Measurements from ENCODE around the gene ARHGAP42. TPM values are rescaled to one million over a fixed set of nuclear protein-coding genes. Genes with fewer than 3 reads are reported as not detected.

ARHGAP42 gene
- total RNA-seq, 2 experiments from 2014 or later, result 0.05 to 0.10 TPM

DNA sequence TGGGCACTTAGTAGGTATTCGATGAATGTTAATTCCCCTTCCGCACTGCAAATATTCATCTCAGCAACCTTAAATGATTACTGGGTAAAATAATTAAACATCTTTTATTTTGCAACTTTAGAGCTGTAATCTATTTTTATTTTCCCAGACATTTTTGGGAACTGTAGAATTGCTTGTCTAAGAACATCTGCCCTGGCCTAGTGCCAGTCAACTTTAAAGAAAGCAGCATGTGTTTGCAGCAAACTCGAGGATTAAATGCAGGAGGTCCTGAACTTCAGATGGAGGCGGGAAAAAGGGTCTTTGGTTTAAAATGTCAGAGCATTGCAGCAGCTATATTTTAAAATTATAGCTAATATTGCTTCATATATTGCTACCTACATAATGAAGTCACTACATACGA lies 252.5 kb downstream of the ARHGAP42 start:
- no peaks in the 10 kb centered on the region for H3K27me3 Mint-ChIP-seq
- no peaks in the 10 kb centered on the region for H3K9me3 Mint-ChIP-seq
- H3K4me3 Mint-ChIP-seq, result no peak overlapping the region
- ChIA-PET CTCF (no interaction called here), POLR2A (interaction anchor here (0.6 kb wide), 1 partner anchor 114 kb away, joined by 4 read pairs; no protein-coding TSS in a partner anchor)
- H3K36me3 Mint-ChIP-seq (ENCODE audit: low read depth), result no peaks in the 10 kb centered on the region
- DNase-seq, result no peak
- H3K4me1 Mint-ChIP-seq, result no peaks in the 10 kb centered on the region
- no peak overlapping the region for H3K27ac Mint-ChIP-seq

DNA sequence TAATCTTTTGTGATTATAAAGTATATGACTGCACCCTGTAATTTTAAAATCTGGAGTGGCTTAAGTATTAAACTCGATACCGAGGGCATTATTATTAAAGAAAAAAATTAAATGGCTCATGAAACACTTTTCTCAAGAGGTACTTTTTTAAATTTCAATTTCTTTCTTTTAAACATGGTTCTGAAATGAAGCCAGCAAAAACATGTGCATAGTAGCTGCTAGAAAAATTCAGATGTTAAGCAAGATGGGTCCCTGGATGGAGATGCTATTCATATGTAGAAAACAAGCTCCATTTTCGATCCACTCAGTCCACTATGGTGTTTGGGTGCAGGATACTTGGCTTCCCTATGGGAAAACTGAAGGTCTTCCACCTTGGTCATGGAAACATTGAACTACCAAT lies 253.0 kb downstream of the ARHGAP42 start:
- Mint-ChIP-seq H3K4me1 (no peaks in the 10 kb centered on the region), H3K4me3 (no peak overlapping the region), H3K9me3 (no peaks in the 10 kb centered on the region), H3K36me3 (ENCODE audit: low read depth) (no peaks in the 10 kb centered on the region), H3K27me3 (no peaks in the 10 kb centered on the region), H3K27ac (no peak overlapping the region)
- DNase-seq, result no peak
- CTCF ChIA-PET, result no interaction called here
- POLR2A ChIA-PET, result interaction anchor here (0.6 kb wide), 1 partner anchor 114 kb away, joined by 4 read pairs; no protein-coding TSS in a partner anchor

GRCh38 chr11:100941033-100941432 lies 253.9 kb downstream of the ARHGAP42 start:
- Mint-ChIP-seq H3K27ac (no peak overlapping the region), H3K4me1 (no peaks in the 10 kb centered on the region), H3K4me3 (no peak overlapping the region), H3K27me3 (no peaks in the 10 kb centered on the region), H3K9me3 (no peaks in the 10 kb centered on the region), H3K36me3 (ENCODE audit: low read depth) (no peaks in the 10 kb centered on the region)
- DNase-seq, result no peak
- POLR2A ChIA-PET, result no interaction called here
- CTCF ChIA-PET, result no interaction called here

DNA sequence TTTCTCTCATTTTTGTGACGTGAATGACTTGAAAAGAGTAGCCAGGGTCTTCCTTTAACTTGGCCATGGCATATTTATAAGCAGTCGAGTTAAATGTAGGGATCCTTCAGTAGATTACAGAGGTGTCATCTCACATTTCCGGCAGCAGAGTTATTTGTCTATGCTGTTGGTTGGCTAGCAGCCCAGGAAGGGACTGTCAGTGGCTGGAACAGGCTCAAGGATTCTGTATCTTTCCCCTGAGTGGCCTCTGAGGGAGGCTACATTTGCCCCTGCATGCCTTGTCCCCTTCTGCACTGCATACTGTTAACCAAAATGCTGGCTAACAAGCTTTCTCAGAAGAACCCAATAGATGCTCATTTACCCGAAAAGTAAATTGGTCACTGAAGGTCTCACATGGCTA lies 254.9 kb downstream of the ARHGAP42 start:
- Mint-ChIP-seq H3K4me3 (no peak overlapping the region), H3K27ac (no peak overlapping the region), H3K4me1 (no peaks in the 10 kb centered on the region), H3K36me3 (ENCODE audit: low read depth) (no peaks in the 10 kb centered on the region), H3K9me3 (no peaks in the 10 kb centered on the region), H3K27me3 (no peaks in the 10 kb centered on the region)
- DNase-seq, result no peak
- ChIA-PET CTCF (no interaction called here), POLR2A (no interaction called here)

- POLR2A ChIA-PET, result no interaction called here
- Mint-ChIP-seq H3K27ac (no peak overlapping the region), H3K9me3 (no peaks in the 10 kb centered on the region), H3K4me3 (no peak overlapping the region), H3K27me3 (no peaks in the 10 kb centered on the region), H3K36me3 (ENCODE audit: low read depth) (no peaks in the 10 kb centered on the region), H3K4me1 (no peaks in the 10 kb centered on the region)
- DNase-seq, result no peak
- CTCF ChIA-PET, result no interaction called here
Measured at GRCh38 chr11:100948936-100949335, 261.8 kb downstream of the ARHGAP42 start.

DNA sequence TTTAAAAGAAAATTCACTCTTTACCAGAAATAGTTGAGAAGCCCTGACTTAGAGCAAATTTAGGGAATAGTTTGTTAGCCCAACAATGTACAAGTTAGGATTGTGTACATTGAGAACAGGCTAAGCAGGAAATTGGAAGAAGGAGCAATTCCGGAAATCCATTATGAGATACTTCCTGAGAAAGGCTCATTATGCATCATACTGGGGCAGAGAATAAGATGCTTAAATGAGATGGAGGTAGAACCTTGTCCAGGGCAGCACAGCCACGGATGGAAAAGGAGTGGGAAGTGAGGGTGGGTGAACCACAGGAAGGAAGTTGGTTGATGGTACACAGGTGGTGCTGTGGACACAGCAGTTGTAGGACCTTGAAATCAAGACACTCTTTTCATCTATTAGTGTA lies 262.4 kb downstream of the ARHGAP42 start:
- no peaks in the 10 kb centered on the region for H3K36me3 Mint-ChIP-seq (ENCODE audit: low read depth)
- ChIA-PET CTCF (no interaction called here), POLR2A (no interaction called here)

DNA sequence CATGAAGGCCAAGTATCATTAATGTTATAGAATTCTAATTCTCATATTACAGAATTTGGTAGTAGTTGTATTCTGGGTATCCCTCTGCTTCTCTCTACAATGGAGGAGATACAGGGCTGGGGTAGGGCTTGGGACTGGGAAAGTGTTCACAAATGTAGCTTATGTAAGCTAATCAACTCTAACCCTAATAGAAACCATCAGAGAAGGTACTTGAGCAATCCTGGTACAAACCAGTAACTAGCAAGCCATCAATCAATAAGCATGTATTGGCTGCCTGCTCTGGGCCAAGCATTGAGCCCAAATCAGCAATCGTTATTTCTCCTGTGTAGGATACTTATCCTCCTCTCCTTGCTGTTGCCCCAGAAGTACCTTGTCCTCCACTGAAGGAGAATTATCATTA lies 268.2 kb downstream of the ARHGAP42 start:
- Mint-ChIP-seq H3K36me3 (ENCODE audit: low read depth) (no peaks in the 10 kb centered on the region), H3K27ac (no peak overlapping the region), H3K4me1 (no peaks in the 10 kb centered on the region), H3K9me3 (no peaks in the 10 kb centered on the region), H3K27me3 (no peaks in the 10 kb centered on the region), H3K4me3 (no peak overlapping the region)
- CTCF ChIA-PET, result no interaction called here
- no peak for DNase-seq
- POLR2A ChIA-PET, result no interaction called here

More for the DNA sequence above, 262.4 kb downstream of the ARHGAP42 start:
- no peak for DNase-seq
- H3K27ac Mint-ChIP-seq, result no peak overlapping the region
- no peak overlapping the region for H3K4me3 Mint-ChIP-seq
- H3K4me1 Mint-ChIP-seq, result no peaks in the 10 kb centered on the region
- H3K9me3 Mint-ChIP-seq, result no peaks in the 10 kb centered on the region
- H3K27me3 Mint-ChIP-seq, result no peaks in the 10 kb centered on the region

DNA sequence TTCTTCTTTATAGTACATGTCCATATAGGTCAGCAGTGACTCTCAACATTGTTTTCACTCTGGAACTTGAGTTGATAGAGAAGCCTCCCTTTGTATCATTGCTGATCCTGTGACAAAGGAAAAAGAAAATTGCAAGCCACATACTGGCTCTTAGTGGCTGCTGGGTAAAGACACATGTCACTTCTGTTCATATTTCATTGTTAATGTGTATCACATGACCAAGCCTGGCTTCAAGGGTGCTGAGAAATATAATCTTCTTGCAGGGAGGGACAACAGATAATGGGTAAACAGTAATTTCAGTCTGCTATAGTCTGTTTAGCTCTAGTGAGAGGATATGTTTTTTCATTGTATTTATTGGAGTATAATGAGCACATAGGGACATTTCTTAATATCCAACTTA lies 269.3 kb downstream of the ARHGAP42 start:
- H3K27ac Mint-ChIP-seq, result no peak overlapping the region
- POLR2A ChIA-PET, result no interaction called here
- no peak overlapping the region for H3K4me3 Mint-ChIP-seq
- DNase-seq, result no peak
- no peaks in the 10 kb centered on the region for H3K27me3 Mint-ChIP-seq
- CTCF ChIA-PET, result no interaction called here
- no peaks in the 10 kb centered on the region for H3K36me3 Mint-ChIP-seq (ENCODE audit: low read depth)
- no peaks in the 10 kb centered on the region for H3K4me1 Mint-ChIP-seq
- H3K9me3 Mint-ChIP-seq, result no peaks in the 10 kb centered on the region

- ChIA-PET POLR2A (interaction anchor here (0.6 kb wide), 1 partner anchor 543 kb away, joined by 3 read pairs; no protein-coding TSS in a partner anchor), CTCF (no interaction called here)
- no peak overlapping the region for H3K4me3 Mint-ChIP-seq
Measured at GRCh38 chr11:100957499-100957898, 270.4 kb downstream of the ARHGAP42 start.

GRCh38 chr11:100961633-100962032 lies 274.5 kb downstream of the ARHGAP42 start:
- CTCF ChIA-PET, result no interaction called here
- no peaks in the 10 kb centered on the region for H3K9me3 Mint-ChIP-seq
- DNase-seq, result no peak
- no peak overlapping the region for H3K27ac Mint-ChIP-seq
- H3K4me3 Mint-ChIP-seq, result no peak overlapping the region
- no peaks in the 10 kb centered on the region for H3K27me3 Mint-ChIP-seq
- POLR2A ChIA-PET, result no interaction called here
- H3K4me1 Mint-ChIP-seq, result no peaks in the 10 kb centered on the region
- H3K36me3 Mint-ChIP-seq (ENCODE audit: low read depth), result no peaks in the 10 kb centered on the region

More at GRCh38 chr11:100957499-100957898, 270.4 kb downstream of the ARHGAP42 start:
- Mint-ChIP-seq H3K27me3 (no peaks in the 10 kb centered on the region), H3K27ac (no peak overlapping the region), H3K4me1 (no peaks in the 10 kb centered on the region), H3K36me3 (ENCODE audit: low read depth) (no peaks in the 10 kb centered on the region), H3K9me3 (no peaks in the 10 kb centered on the region)
- DNase-seq, result no peak

GRCh38 chr11:100963375-100963774 lies 276.3 kb downstream of the ARHGAP42 start:
- Mint-ChIP-seq H3K9me3 (no peaks in the 10 kb centered on the region), H3K4me1 (no peaks in the 10 kb centered on the region), H3K27me3 (no peaks in the 10 kb centered on the region), H3K4me3 (no peak overlapping the region), H3K27ac (no peak overlapping the region), H3K36me3 (ENCODE audit: low read depth) (no peaks in the 10 kb centered on the region)
- no peak for DNase-seq
- ChIA-PET POLR2A (no interaction called here), CTCF (no interaction called here)

DNA sequence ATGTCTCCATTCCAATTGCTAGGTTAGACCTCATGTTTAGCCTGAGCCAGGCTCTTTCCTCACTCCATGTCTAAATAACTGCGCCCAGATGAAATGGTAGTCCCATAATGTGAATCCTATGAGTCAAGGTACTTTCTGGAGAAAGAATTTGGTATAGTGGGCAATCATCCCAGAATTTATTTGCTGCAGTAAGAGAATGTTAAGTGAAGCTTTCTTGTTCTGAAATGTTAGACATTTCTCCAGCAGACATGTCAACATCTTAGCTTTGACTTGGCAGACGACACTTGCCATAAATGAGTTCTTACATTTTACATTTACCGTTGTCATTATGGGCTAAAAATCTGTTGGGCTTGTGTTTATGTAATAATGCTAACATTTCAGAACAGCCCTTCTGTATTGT lies 277.3 kb downstream of the ARHGAP42 start:
- H3K27ac Mint-ChIP-seq, result no peak overlapping the region
- ChIA-PET POLR2A (no interaction called here), CTCF (no interaction called here)
- H3K4me3 Mint-ChIP-seq, result no peak overlapping the region
- DNase-seq, result no peak
- H3K27me3 Mint-ChIP-seq, result no peaks in the 10 kb centered on the region
- H3K4me1 Mint-ChIP-seq, result no peaks in the 10 kb centered on the region
- H3K36me3 Mint-ChIP-seq (ENCODE audit: low read depth), result no peaks in the 10 kb centered on the region
- no peaks in the 10 kb centered on the region for H3K9me3 Mint-ChIP-seq

GRCh38 chr11:100965346-100965745 lies 278.3 kb downstream of the ARHGAP42 start:
- no peak for DNase-seq
- ChIA-PET POLR2A (no interaction called here), CTCF (no interaction called here)
- Mint-ChIP-seq H3K9me3 (peaks cover 3% of the 10 kb centered on the region), H3K4me3 (no peak overlapping the region), H3K27ac (no peak overlapping the region), H3K27me3 (no peaks in the 10 kb centered on the region), H3K4me1 (no peaks in the 10 kb centered on the region), H3K36me3 (ENCODE audit: low read depth) (no peaks in the 10 kb centered on the region)

DNA sequence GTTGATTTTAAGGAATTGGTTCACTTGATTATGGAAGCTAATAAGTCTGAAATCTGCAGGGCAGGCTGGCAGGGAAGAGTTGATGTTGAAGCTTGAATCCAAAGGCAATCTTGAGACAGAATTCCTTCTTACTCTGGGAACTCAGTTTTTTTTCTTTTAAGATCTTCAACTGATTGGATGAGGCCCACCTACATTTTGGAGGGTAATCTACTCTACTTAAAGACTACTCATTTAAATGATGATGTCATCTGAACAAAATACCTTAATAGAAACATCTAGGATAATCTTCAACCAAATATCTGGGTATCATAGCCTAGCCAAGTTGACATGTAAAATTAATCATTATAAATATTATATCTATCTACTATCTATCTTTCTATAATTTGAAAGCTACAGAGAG lies 279.3 kb downstream of the ARHGAP42 start:
- no peak for DNase-seq
- no peaks in the 10 kb centered on the region for H3K36me3 Mint-ChIP-seq (ENCODE audit: low read depth)
- no peak overlapping the region for H3K4me3 Mint-ChIP-seq
- no peaks in the 10 kb centered on the region for H3K4me1 Mint-ChIP-seq
- peaks cover 5% of the 10 kb centered on the region for H3K9me3 Mint-ChIP-seq
- H3K27me3 Mint-ChIP-seq, result no peaks in the 10 kb centered on the region
- ChIA-PET POLR2A (no interaction called here), CTCF (no interaction called here)
- H3K27ac Mint-ChIP-seq, result no peak overlapping the region

GRCh38 chr11:100969008-100969407 lies 281.9 kb downstream of the ARHGAP42 start:
- no peak for DNase-seq
- ChIA-PET POLR2A (no interaction called here), CTCF (no interaction called here)
- Mint-ChIP-seq H3K4me3 (no peak overlapping the region), H3K36me3 (ENCODE audit: low read depth) (no peaks in the 10 kb centered on the region), H3K27ac (no peak overlapping the region), H3K27me3 (no peaks in the 10 kb centered on the region), H3K9me3 (peaks cover 5% of the 10 kb centered on the region), H3K4me1 (no peaks in the 10 kb centered on the region)
